ENCODE results near the gene KLHDC8B. TPM values are rescaled to one million over a fixed set of nuclear protein-coding genes. Genes with fewer than 3 reads are reported as not detected.
"Not testable (repeated sequence)": the region's sequence is repeated elsewhere in the genome, so short reads cannot be mapped to it uniquely, and the experiment has no call there.

KLHDC8B gene
- total and polyA plus RNA-seq, 4 donors: 16.0 to 40.2 (median 29.1) TPM

GRCh38 chr3:49191741-49192140 lies 20.3 kb downstream of the KLHDC8B start:
- intact Hi-C loops (cut with DNase I): no loop called here
- Histone ChIP-seq H3K27ac (ENCODE audit: low read depth in 1 of 2, low read length in 2 of 2) (no peak overlapping the region), H3K4me1 (ENCODE audit: control insufficient read depth in 1 of 2, insufficient read depth in 2 of 2, low read length in 2 of 2) (no peaks in the 10 kb centered on the region), H3K36me3 (ENCODE audit: control insufficient read depth in 1 of 2, insufficient read depth in 2 of 2, low read length in 1 of 2) (no peaks in the 10 kb centered on the region), H3K4me3 (ENCODE audit: low read length in 2 of 2) (no peak overlapping the region), H3K27me3 (ENCODE audit: control insufficient read depth in 1 of 2, insufficient read depth in 2 of 2, low read length in 1 of 2) (no peaks in the 10 kb centered on the region), H3K9me3 (ENCODE audit: control insufficient read depth, low read length) (no peaks in the 10 kb centered on the region)
- WGBS, 2 donors: 74 to 82% methylated on average over 1 of the region's 1 CpG
- DNase-seq (no peak), ATAC-seq (ENCODE audit: low FRiP score) (no peak)

DNA sequence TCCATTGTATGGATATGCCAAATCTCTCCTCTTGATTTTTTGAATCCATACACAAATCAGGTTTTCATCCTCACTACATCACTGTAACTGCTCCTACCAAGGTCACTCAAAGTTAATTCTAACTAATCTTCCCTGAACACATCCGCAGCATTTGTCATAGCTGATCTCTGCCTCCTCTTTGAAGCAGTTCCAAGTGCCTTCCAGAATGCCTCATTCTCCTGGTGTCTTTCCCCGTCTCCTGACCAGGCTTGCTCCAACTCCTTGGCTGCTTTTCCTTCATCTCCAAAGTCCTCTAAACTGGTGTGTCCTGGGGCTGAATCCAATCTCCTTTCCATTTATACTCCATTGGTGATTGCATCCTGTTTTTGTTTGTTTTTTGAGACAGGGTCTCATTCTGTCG lies 26.8 kb downstream of the KLHDC8B start:
- no peaks in the 10 kb centered on the region for H3K9me3 ChIP-seq (ENCODE audit: control insufficient read depth, low read length)
- ATAC-seq (ENCODE audit: low FRiP score): no peak

GRCh38 chr3:49198611-49199230 lies 27.3 kb downstream of the KLHDC8B start:
- DNase-seq (peak; percentile 13 to 37), ATAC-seq (ENCODE audit: low FRiP score) (no peak)
- Histone ChIP-seq H3K4me3 (ENCODE audit: low read length in 2 of 2) (peak overlapping the region in 1 of 2 donors; percentile 65), H3K4me1 (ENCODE audit: control insufficient read depth in 1 of 2, insufficient read depth in 2 of 2, low read length in 2 of 2) (no peaks in the 10 kb centered on the region), H3K27me3 (ENCODE audit: control insufficient read depth in 1 of 2, insufficient read depth in 2 of 2, low read length in 1 of 2) (no peaks in the 10 kb centered on the region), H3K36me3 (ENCODE audit: control insufficient read depth in 1 of 2, insufficient read depth in 2 of 2, low read length in 1 of 2) (no peaks in the 10 kb centered on the region), H3K27ac (ENCODE audit: low read depth in 1 of 2, low read length in 2 of 2) (no peak overlapping the region), H3K9me3 (ENCODE audit: control insufficient read depth, low read length) (no peaks in the 10 kb centered on the region)
- intact Hi-C loops (cut with DNase I): no loop called here
- 60 to 66% methylated on average over 24 of the region's 24 CpGs for WGBS, 2 donors

More for the DNA sequence above, 26.8 kb downstream of the KLHDC8B start:
- H3K4me3 ChIP-seq (ENCODE audit: low read length in 2 of 2): no peak overlapping the region
- intact Hi-C loops (cut with DNase I): no loop called here
- DNase-seq: no peak
- 87 to 88% methylated on average over 3 of the region's 3 CpGs for WGBS, 2 donors
- H3K27ac ChIP-seq (ENCODE audit: low read depth in 1 of 2, low read length in 2 of 2): no peak overlapping the region
- no peaks in the 10 kb centered on the region for H3K36me3 ChIP-seq (ENCODE audit: control insufficient read depth in 1 of 2, insufficient read depth in 2 of 2, low read length in 1 of 2)
- H3K27me3 ChIP-seq (ENCODE audit: control insufficient read depth in 1 of 2, insufficient read depth in 2 of 2, low read length in 1 of 2): no peaks in the 10 kb centered on the region
- H3K4me1 ChIP-seq (ENCODE audit: control insufficient read depth in 1 of 2, insufficient read depth in 2 of 2, low read length in 2 of 2): no peaks in the 10 kb centered on the region

GRCh38 chr3:49199239-49199899 lies 28.0 kb downstream of the KLHDC8B start:
- WGBS, 2 donors: 16 to 19% methylated on average over 28 to 53 of the region's 53 CpGs
- peak overlapping the region in 1 of 2 donors; percentile 65 for H3K4me3 ChIP-seq (ENCODE audit: low read length in 2 of 2)
- no peak overlapping the region for H3K27ac ChIP-seq (ENCODE audit: low read depth in 1 of 2, low read length in 2 of 2)
- peak; percentile 96 for ATAC-seq (ENCODE audit: low FRiP score)
- no peaks in the 10 kb centered on the region for H3K27me3 ChIP-seq (ENCODE audit: control insufficient read depth in 1 of 2, insufficient read depth in 2 of 2, low read length in 1 of 2)
- H3K9me3 ChIP-seq (ENCODE audit: control insufficient read depth, low read length): no peaks in the 10 kb centered on the region
- no peaks in the 10 kb centered on the region for H3K36me3 ChIP-seq (ENCODE audit: control insufficient read depth in 1 of 2, insufficient read depth in 2 of 2, low read length in 1 of 2)
- intact Hi-C loops (cut with DNase I): no loop called here
- H3K4me1 ChIP-seq (ENCODE audit: control insufficient read depth in 1 of 2, insufficient read depth in 2 of 2, low read length in 2 of 2): no peaks in the 10 kb centered on the region
- DNase-seq: peak; percentile 97 to 98

GRCh38 chr3:49199900-49200281 lies 28.5 kb downstream of the KLHDC8B start:
- no peaks in the 10 kb centered on the region for H3K4me1 ChIP-seq (ENCODE audit: control insufficient read depth in 1 of 2, insufficient read depth in 2 of 2, low read length in 2 of 2)
- peak overlapping the region in 1 of 2 donors; percentile 65 for H3K4me3 ChIP-seq (ENCODE audit: low read length in 2 of 2)
- DNase-seq (peak in 1 of 2 donors; percentile 74), ATAC-seq (ENCODE audit: low FRiP score) (no peak)
- H3K36me3 ChIP-seq (ENCODE audit: control insufficient read depth in 1 of 2, insufficient read depth in 2 of 2, low read length in 1 of 2): no peaks in the 10 kb centered on the region
- H3K27ac ChIP-seq (ENCODE audit: low read depth in 1 of 2, low read length in 2 of 2): peak overlapping the region in 1 of 2 donors; percentile 45
- H3K27me3 ChIP-seq (ENCODE audit: control insufficient read depth in 1 of 2, insufficient read depth in 2 of 2, low read length in 1 of 2): no peaks in the 10 kb centered on the region
- no peaks in the 10 kb centered on the region for H3K9me3 ChIP-seq (ENCODE audit: control insufficient read depth, low read length)
- intact Hi-C loops (cut with DNase I): no loop called here
- 47 to 61% methylated on average over 15 of the region's 15 CpGs for WGBS, 2 donors

DNA sequence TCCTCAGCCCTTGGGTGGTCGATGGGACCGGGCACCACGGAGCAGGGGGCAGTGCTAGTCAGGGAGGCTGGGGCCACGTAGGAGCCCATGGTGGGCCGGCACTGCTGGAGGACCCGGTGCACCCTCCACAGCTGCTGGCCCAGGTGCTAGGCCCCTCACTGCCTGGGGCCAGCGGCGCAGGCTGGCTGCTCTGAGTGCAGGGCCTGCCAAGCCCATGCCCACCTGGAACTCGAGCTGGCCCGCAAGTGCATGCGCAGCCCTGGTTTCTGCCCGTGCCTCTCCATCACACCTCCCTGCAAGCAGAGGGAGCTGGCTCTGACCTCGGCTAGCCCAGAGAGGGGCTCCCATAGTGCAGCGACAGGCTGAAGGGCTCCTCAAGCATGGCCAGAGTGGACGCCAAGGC lies 42.1 kb downstream of the KLHDC8B start:
- H3K27ac ChIP-seq (ENCODE audit: low read depth in 1 of 2, low read length in 2 of 2): no peak overlapping the region
- intact Hi-C loops (cut with DNase I): no loop called here
- no peaks in the 10 kb centered on the region for H3K36me3 ChIP-seq (ENCODE audit: control insufficient read depth in 1 of 2, insufficient read depth in 2 of 2, low read length in 1 of 2)
- no peak overlapping the region for H3K4me3 ChIP-seq (ENCODE audit: low read length in 2 of 2)
- no peaks in the 10 kb centered on the region for H3K27me3 ChIP-seq (ENCODE audit: control insufficient read depth in 1 of 2, insufficient read depth in 2 of 2, low read length in 1 of 2)
- 96% methylated on average over 15 of the region's 15 CpGs for WGBS, 2 donors
- no peaks in the 10 kb centered on the region for H3K9me3 ChIP-seq (ENCODE audit: control insufficient read depth, low read length)
- peaks cover 0 to 2% of the 10 kb centered on the region in 2 donors for H3K4me1 ChIP-seq (ENCODE audit: control insufficient read depth in 1 of 2, insufficient read depth in 2 of 2, low read length in 2 of 2)
- DNase-seq (no peak), ATAC-seq (ENCODE audit: low FRiP score) (no peak)

GRCh38 chr3:49213998-49214397 lies 42.6 kb downstream of the KLHDC8B start:
- Histone ChIP-seq H3K9me3 (ENCODE audit: control insufficient read depth, low read length) (no peaks in the 10 kb centered on the region), H3K4me1 (ENCODE audit: control insufficient read depth in 1 of 2, insufficient read depth in 2 of 2, low read length in 2 of 2) (peaks cover 0 to 2% of the 10 kb centered on the region in 2 donors), H3K4me3 (ENCODE audit: low read length in 2 of 2) (no peak overlapping the region), H3K27me3 (ENCODE audit: control insufficient read depth in 1 of 2, insufficient read depth in 2 of 2, low read length in 1 of 2) (no peaks in the 10 kb centered on the region), H3K36me3 (ENCODE audit: control insufficient read depth in 1 of 2, insufficient read depth in 2 of 2, low read length in 1 of 2) (no peaks in the 10 kb centered on the region), H3K27ac (ENCODE audit: low read depth in 1 of 2, low read length in 2 of 2) (no peak overlapping the region)
- DNase-seq (no peak), ATAC-seq (ENCODE audit: low FRiP score) (no peak)
- 82 to 89% methylated on average over 2 of the region's 2 CpGs for WGBS, 2 donors
- intact Hi-C loops (cut with DNase I): no loop called here

GRCh38 chr3:49216687-49217086 lies 45.3 kb downstream of the KLHDC8B start:
- H3K4me1 ChIP-seq (ENCODE audit: control insufficient read depth in 1 of 2, insufficient read depth in 2 of 2, low read length in 2 of 2); H3K36me3 ChIP-seq (ENCODE audit: control insufficient read depth in 1 of 2, insufficient read depth in 2 of 2, low read length in 1 of 2); DNase-seq; ATAC-seq (ENCODE audit: low FRiP score); H3K9me3 ChIP-seq (ENCODE audit: control insufficient read depth, low read length); H3K4me3 ChIP-seq (ENCODE audit: low read length in 2 of 2); intact Hi-C loops (cut with DNase I); H3K27me3 ChIP-seq (ENCODE audit: control insufficient read depth in 1 of 2, insufficient read depth in 2 of 2, low read length in 1 of 2); H3K27ac ChIP-seq (ENCODE audit: low read depth in 1 of 2, low read length in 2 of 2): not testable (repeated sequence)
- 92 to 93% methylated on average over 3 of the region's 3 CpGs for WGBS, 2 donors

- ATAC-seq (ENCODE audit: low FRiP score); DNase-seq; intact Hi-C loops (cut with DNase I); H3K36me3 ChIP-seq (ENCODE audit: control insufficient read depth in 1 of 2, insufficient read depth in 2 of 2, low read length in 1 of 2); H3K27me3 ChIP-seq (ENCODE audit: control insufficient read depth in 1 of 2, insufficient read depth in 2 of 2, low read length in 1 of 2); H3K4me3 ChIP-seq (ENCODE audit: low read length in 2 of 2); H3K27ac ChIP-seq (ENCODE audit: low read depth in 1 of 2, low read length in 2 of 2); H3K9me3 ChIP-seq (ENCODE audit: control insufficient read depth, low read length); H3K4me1 ChIP-seq (ENCODE audit: control insufficient read depth in 1 of 2, insufficient read depth in 2 of 2, low read length in 2 of 2): not testable (repeated sequence)
These were observed 45.7 kb downstream of the KLHDC8B start for GRCh38 chr3:49217108-49217507.
